HG02981 (cell line): Measurements from ENCODE around the gene TRPM2.
"Not testable (repeated sequence)": the region's sequence is repeated elsewhere in the genome, so short reads cannot be mapped to it uniquely, and the experiment has no call there.

Source experiments
- ATAC-seq: cut with Tn5 transposase; IDR thresholded peaks from one replicate; pipeline ENCODE4 v1.9.1; 2021; ENCODE audit warnings: mild to moderate bottlenecking, moderate library complexity; ENCODE audit not compliant: unreplicated experiment

TRPM2 gene

DNA sequence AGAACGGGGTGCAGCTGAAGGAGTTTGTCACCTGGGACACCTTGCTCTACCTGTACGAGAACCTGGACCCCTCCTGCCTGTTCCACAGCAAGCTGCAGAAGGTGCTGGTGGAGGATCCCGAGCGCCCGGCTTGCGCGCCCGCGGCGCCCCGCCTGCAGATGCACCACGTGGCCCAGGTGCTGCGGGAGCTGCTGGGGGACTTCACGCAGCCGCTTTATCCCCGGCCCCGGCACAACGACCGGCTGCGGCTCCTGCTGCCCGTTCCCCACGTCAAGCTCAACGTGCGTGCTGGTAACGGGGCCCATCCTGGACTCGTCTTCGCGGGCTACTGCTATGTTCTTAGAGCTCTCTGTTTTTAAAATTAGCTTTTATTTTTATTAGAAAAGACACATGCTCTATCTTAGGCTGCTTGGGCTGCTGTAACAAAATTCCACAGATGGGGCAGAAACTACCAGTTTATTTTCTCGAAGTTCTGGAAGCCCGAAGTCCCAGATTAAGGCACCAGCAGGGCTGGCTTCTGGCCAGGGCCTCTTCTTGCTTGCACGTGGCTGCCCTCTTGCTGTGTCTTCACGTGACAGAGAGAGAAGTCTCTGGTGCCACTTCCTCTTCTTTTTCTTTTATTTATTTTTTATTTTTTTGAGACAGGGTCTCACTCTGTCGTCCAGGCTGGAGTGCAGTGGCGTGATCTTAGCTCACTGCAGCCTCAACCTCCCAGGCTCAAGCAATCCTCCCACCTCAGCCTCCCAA is 38.1 kb downstream of the TRPM2 start:
- ATAC-seq: no peak

- no peak for ATAC-seq
Observed at GRCh38 chr21:44392185-44392584, 38.8 kb downstream of the TRPM2 start.

GRCh38 chr21:44392916-44393315 is 39.5 kb downstream of the TRPM2 start:
- ATAC-seq: no peak

DNA sequence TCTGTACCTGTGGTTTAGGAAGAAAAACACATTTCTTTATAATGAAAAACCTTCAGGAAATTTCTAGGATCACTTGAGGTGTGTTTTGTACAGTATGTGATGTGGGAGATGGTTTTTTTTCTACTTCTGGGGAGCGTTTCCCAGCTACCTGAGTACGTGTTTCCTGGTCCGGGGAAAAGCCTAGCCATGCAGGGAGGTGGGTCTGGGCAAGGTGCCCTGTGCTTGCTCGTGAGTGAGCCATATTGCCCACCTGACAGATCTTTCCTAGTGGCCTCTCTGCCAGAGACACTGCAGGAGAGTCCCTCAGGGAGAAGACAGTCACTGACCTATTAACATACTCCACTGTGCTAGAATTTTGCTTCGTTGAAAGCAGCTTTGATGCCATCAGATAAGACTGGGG is 41.3 kb downstream of the TRPM2 start:
- no peak for ATAC-seq

GRCh38 chr21:44395260-44395659 is 41.8 kb downstream of the TRPM2 start:
- ATAC-seq: no peak

- ATAC-seq: not testable (repeated sequence)
Observed at GRCh38 chr21:44396803-44397202, 43.4 kb downstream of the TRPM2 start.

- ATAC-seq: no peak
Observed at GRCh38 chr21:44397431-44398031, 44.1 kb downstream of the TRPM2 start.

GRCh38 chr21:44398499-44398898 is 45.1 kb downstream of the TRPM2 start:
- ATAC-seq: no peak

- ATAC-seq: no peak
Observed at GRCh38 chr21:44399151-44399954, 45.9 kb downstream of the TRPM2 start.

DNA sequence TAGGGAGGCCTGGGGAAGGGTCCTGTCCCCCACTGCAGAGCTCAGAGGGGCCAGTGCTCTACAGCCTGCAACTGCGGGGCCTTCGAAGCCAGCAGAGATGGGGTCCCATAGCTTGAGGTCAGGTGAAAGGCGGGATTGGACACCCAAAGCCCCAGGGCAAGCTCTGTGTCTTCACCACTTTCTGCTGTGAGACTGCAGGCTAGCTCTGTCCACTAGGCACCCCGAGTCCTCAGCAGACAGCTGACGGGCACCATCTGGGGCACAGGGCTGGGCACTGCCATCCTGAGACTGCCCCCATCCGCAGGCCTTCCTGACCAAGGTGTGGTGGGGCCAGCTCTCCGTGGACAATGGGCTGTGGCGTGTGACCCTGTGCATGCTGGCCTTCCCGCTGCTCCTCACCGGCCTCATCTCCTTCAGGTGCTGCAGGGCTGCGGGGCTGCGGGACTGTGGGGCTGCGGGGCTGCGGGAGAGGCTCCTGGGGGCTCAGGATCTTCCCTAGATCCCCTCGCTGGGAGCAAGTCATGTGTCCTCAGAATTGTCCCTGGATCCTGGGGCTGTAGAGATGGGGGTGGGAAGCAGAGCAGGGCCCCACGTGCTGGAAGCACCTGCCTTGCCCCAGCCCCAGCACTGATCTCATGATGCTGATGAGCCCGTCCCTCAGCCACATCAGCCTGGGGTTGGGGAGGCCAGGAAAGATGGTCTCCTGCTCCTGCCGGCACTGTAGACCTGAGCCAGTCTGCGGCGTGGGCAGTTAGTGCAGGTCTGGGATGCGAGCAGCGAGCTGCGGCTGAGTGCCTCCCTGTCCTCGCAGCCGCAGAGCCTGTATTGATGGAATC is 46.8 kb downstream of the TRPM2 start:
- no peak for ATAC-seq

- no peak for ATAC-seq
Observed at GRCh38 chr21:44400791-44401385, 47.5 kb downstream of the TRPM2 start.

- no peak for ATAC-seq
Observed at GRCh38 chr21:44401386-44402160, 48.2 kb downstream of the TRPM2 start.

- no peak for ATAC-seq
Observed at GRCh38 chr21:44402323-44403105, 49.1 kb downstream of the TRPM2 start.

DNA sequence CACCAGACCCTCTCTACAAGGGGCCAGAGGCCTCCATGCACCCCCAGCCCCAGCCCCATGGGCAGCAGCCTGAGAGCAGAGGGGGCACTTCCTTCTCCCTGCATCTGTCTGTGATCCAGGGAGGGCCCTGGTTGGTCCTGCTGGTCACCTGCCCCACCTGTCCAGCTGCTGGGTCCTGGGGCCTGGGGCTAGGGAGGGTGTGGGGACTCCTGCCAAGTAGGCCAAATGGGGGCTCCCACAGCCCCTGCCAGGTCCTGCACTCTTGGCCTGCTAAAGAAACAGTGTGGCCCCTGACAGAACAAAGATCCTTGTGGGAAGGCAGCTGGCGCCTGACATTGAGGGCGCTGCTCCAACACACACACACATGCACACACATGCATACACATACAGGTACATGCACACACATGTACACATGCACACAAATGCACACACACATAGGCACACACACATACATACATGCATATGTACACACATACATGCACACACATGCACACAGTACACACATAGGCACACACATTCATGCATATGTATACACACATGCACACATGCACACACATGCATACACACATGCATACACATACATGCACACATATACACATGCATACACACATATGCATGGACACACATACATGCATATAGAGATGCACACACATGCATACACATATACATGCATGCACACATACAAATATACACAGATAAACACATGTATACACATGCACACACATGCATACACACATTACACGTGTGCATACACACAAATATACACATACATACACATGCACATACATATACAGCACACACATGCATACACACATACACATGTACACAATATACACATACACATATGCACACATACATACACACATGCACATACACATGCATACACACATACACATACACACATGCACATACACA is 49.9 kb downstream of the TRPM2 start:
- ATAC-seq: no peak

GRCh38 chr21:44404482-44404881 is 51.1 kb downstream of the TRPM2 start:
- not testable (repeated sequence) for ATAC-seq

GRCh38 chr21:44405091-44405947 is 51.9 kb downstream of the TRPM2 start:
- no peak for ATAC-seq
